Effector memory CD8-positive, alpha-beta T cell (primary cell): ENCODE measurements around the gene PRSS37.

Experiments
- ATAC-seq: fragments of 150-1000 bp; cut with Tn5 transposase; replicated peaks from 2 replicates; pipeline ENCODE4 v1.10.0; 2021; ENCODE audit warnings: mild to moderate bottlenecking, moderate library complexity
- DNase-seq, 3 experiments: peaks; one replicate each; pipeline ENCODE4 v3.0.0; 2021
- H3K27ac Mint-ChIP-seq, 2 donors: one replicate each; pipeline ENCODE4 v1.8.0; 2022; ENCODE audit warnings: mild to moderate bottlenecking in 2 of 2, mixed read lengths in 2 of 2, moderate library complexity in 2 of 2
- H3K27me3 Mint-ChIP-seq, 2 donors: one replicate each; pipeline ENCODE4 v1.8.0; 2022; ENCODE audit warnings: mixed read lengths in 2 of 2
- H3K36me3 Mint-ChIP-seq: one replicate; pipeline ENCODE4 v1.8.0; 2022; ENCODE audit warnings: mild to moderate bottlenecking, moderate library complexity, mixed read lengths; ENCODE audit not compliant: insufficient read depth
- H3K4me1 Mint-ChIP-seq, 2 donors: one replicate each; pipeline ENCODE4 v1.8.0; 2022; ENCODE audit warnings: low read depth in 2 of 2, mixed read lengths in 2 of 2
- H3K4me3 Mint-ChIP-seq, 2 donors: one replicate each; pipeline ENCODE4 v1.8.0; 2022; ENCODE audit warnings: mild to moderate bottlenecking in 2 of 2, mixed read lengths in 2 of 2, moderate library complexity in 2 of 2
- H3K9me3 Mint-ChIP-seq, 2 donors: one replicate each; pipeline ENCODE4 v1.8.0; 2022; ENCODE audit warnings: mixed read lengths in 2 of 2
- total RNA-seq, 9 experiments: gene quantifications; one replicate each; lab custom pipeline; 2026; lab: John Stamatoyannopoulos, UW

The PRSS37 gene
- 0 to 0.06 (median 0) reads per million in 9 experiments for total RNA-seq

GRCh38 chr7:141841385-141841784 lies at the start of gene PRSS37:
TSS of gene PRSS37 (minus strand) at chr7:141841485. CDS start at chr7:141841049, 436 bp downstream.
- no peaks in the 10 kb centered on the region for H3K9me3 Mint-ChIP-seq

GRCh38 chr7:141889321-141889720 lies 48.0 kb upstream of the PRSS37 start:
- no peak overlapping the region for H3K4me3 Mint-ChIP-seq

More at GRCh38 chr7:141841385-141841784, at the start of gene PRSS37:
- DNase-seq (no peak), ATAC-seq (no peak)
- Mint-ChIP-seq H3K27ac (no peak within 1 kb of the TSS), H3K27me3 (peaks cover 0 to 9% of the 10 kb centered on the region in 2 donors), H3K36me3 (no peaks in the 10 kb centered on the region), H3K4me1 (no peaks in the 10 kb centered on the region), H3K4me3 (no peak within 1 kb of the TSS)

GRCh38 chr7:141884539-141885225 lies 43.4 kb upstream of the PRSS37 start:
- Mint-ChIP-seq H3K27ac (no peak overlapping the region), H3K4me3 (no peak overlapping the region), H3K36me3 (no peaks in the 10 kb centered on the region), H3K9me3 (peaks cover 3 to 6% of the 10 kb centered on the region in 2 donors), H3K4me1 (no peaks in the 10 kb centered on the region), H3K27me3 (peaks cover 0 to 11% of the 10 kb centered on the region in 2 donors)
- DNase-seq, result no peak
- ATAC-seq, result no peak

More at GRCh38 chr7:141889321-141889720, 48.0 kb upstream of the PRSS37 start:
- Mint-ChIP-seq H3K27me3 (peaks cover 0 to 11% of the 10 kb centered on the region in 2 donors), H3K9me3 (peaks cover 3 to 5% of the 10 kb centered on the region in 2 donors), H3K27ac (no peak overlapping the region), H3K36me3 (no peaks in the 10 kb centered on the region), H3K4me1 (no peaks in the 10 kb centered on the region)
- no peak for ATAC-seq
- no peak for DNase-seq

GRCh38 chr7:141880960-141881359 lies 39.7 kb upstream of the PRSS37 start:
- Mint-ChIP-seq H3K27ac (no peak overlapping the region), H3K27me3 (no peaks in the 10 kb centered on the region), H3K4me3 (no peak overlapping the region), H3K36me3 (no peaks in the 10 kb centered on the region), H3K4me1 (no peaks in the 10 kb centered on the region), H3K9me3 (peaks cover 0 to 13% of the 10 kb centered on the region in 2 donors)
- DNase-seq (no peak), ATAC-seq (no peak)

- no peak overlapping the region for H3K27ac Mint-ChIP-seq
- no peaks in the 10 kb centered on the region for H3K27me3 Mint-ChIP-seq
Observed at GRCh38 chr7:141877365-141877764, 36.1 kb upstream of the PRSS37 start.

GRCh38 chr7:141876371-141876770 lies 35.1 kb upstream of the PRSS37 start:
- DNase-seq (no peak), ATAC-seq (no peak)
- Mint-ChIP-seq H3K4me3 (no peak overlapping the region), H3K27ac (no peak overlapping the region), H3K36me3 (no peaks in the 10 kb centered on the region), H3K4me1 (no peaks in the 10 kb centered on the region), H3K27me3 (no peaks in the 10 kb centered on the region), H3K9me3 (peaks cover 0 to 6% of the 10 kb centered on the region in 2 donors)

More at GRCh38 chr7:141877365-141877764, 36.1 kb upstream of the PRSS37 start:
- Mint-ChIP-seq H3K4me1 (no peaks in the 10 kb centered on the region), H3K4me3 (no peak overlapping the region), H3K36me3 (no peaks in the 10 kb centered on the region), H3K9me3 (peaks cover 0 to 6% of the 10 kb centered on the region in 2 donors)
- DNase-seq, result no peak
- no peak for ATAC-seq

- Mint-ChIP-seq H3K4me3 (no peak overlapping the region), H3K4me1 (no peaks in the 10 kb centered on the region), H3K9me3 (peaks cover 0 to 6% of the 10 kb centered on the region in 2 donors), H3K36me3 (no peaks in the 10 kb centered on the region), H3K27me3 (no peaks in the 10 kb centered on the region), H3K27ac (no peak overlapping the region)
- no peak for ATAC-seq
- DNase-seq, result no peak
Observed at GRCh38 chr7:141875453-141875852, 34.2 kb upstream of the PRSS37 start.

GRCh38 chr7:141874787-141875186 lies 33.5 kb upstream of the PRSS37 start:
- ATAC-seq, result no peak
- H3K4me1 Mint-ChIP-seq, result no peaks in the 10 kb centered on the region
- H3K27ac Mint-ChIP-seq, result no peak overlapping the region
- no peak for DNase-seq
- H3K27me3 Mint-ChIP-seq, result no peaks in the 10 kb centered on the region
- H3K4me3 Mint-ChIP-seq, result no peak overlapping the region
- no peaks in the 10 kb centered on the region for H3K36me3 Mint-ChIP-seq
- peaks cover 0 to 6% of the 10 kb centered on the region in 2 donors for H3K9me3 Mint-ChIP-seq

- H3K27me3 Mint-ChIP-seq, result no peaks in the 10 kb centered on the region
Observed at GRCh38 chr7:141872931-141873330, 31.6 kb upstream of the PRSS37 start.

GRCh38 chr7:141866974-141867373 lies 25.7 kb upstream of the PRSS37 start:
- Mint-ChIP-seq H3K36me3 (no peaks in the 10 kb centered on the region), H3K27me3 (peaks cover 0 to 4% of the 10 kb centered on the region in 2 donors), H3K4me1 (no peaks in the 10 kb centered on the region), H3K4me3 (no peak overlapping the region), H3K9me3 (peaks cover 0 to 4% of the 10 kb centered on the region in 2 donors), H3K27ac (no peak overlapping the region)
- no peak for DNase-seq
- ATAC-seq, result no peak

More at GRCh38 chr7:141872931-141873330, 31.6 kb upstream of the PRSS37 start:
- no peak overlapping the region for H3K4me3 Mint-ChIP-seq
- H3K4me1 Mint-ChIP-seq, result no peaks in the 10 kb centered on the region
- H3K36me3 Mint-ChIP-seq, result no peaks in the 10 kb centered on the region
- DNase-seq (no peak), ATAC-seq (no peak)
- peaks cover 0 to 6% of the 10 kb centered on the region in 2 donors for H3K9me3 Mint-ChIP-seq
- no peak overlapping the region for H3K27ac Mint-ChIP-seq

GRCh38 chr7:141864765-141865447 lies 23.6 kb upstream of the PRSS37 start:
- ATAC-seq, result no peak
- H3K9me3 Mint-ChIP-seq, result peaks cover 4 to 5% of the 10 kb centered on the region in 2 donors
- no peak overlapping the region for H3K27ac Mint-ChIP-seq
- no peaks in the 10 kb centered on the region for H3K36me3 Mint-ChIP-seq
- H3K4me1 Mint-ChIP-seq, result no peaks in the 10 kb centered on the region
- DNase-seq, result no peak
- no peak overlapping the region for H3K4me3 Mint-ChIP-seq
- H3K27me3 Mint-ChIP-seq, result peaks cover 0 to 4% of the 10 kb centered on the region in 2 donors

GRCh38 chr7:141860207-141860606 lies 18.9 kb upstream of the PRSS37 start:
- ATAC-seq (no peak), DNase-seq (no peak)
- Mint-ChIP-seq H3K27me3 (peaks cover 0 to 4% of the 10 kb centered on the region in 2 donors), H3K36me3 (no peaks in the 10 kb centered on the region), H3K9me3 (peaks cover 5 to 20% of the 10 kb centered on the region in 2 donors), H3K27ac (no peak overlapping the region), H3K4me1 (no peaks in the 10 kb centered on the region), H3K4me3 (no peak overlapping the region)

- Mint-ChIP-seq H3K4me1 (no peaks in the 10 kb centered on the region), H3K36me3 (no peaks in the 10 kb centered on the region), H3K9me3 (peaks cover 7 to 10% of the 10 kb centered on the region in 2 donors)
Observed at GRCh38 chr7:141847996-141848395, 6.7 kb upstream of the PRSS37 start.

GRCh38 chr7:141844256-141844655 lies 3.0 kb upstream of the PRSS37 start:
- Mint-ChIP-seq H3K4me1 (no peaks in the 10 kb centered on the region), H3K9me3 (peaks cover 0 to 8% of the 10 kb centered on the region in 2 donors), H3K36me3 (no peaks in the 10 kb centered on the region), H3K27me3 (peaks cover 0 to 9% of the 10 kb centered on the region in 2 donors), H3K4me3 (no peak overlapping the region), H3K27ac (no peak overlapping the region)
- no peak for ATAC-seq
- DNase-seq, result no peak

More at GRCh38 chr7:141847996-141848395, 6.7 kb upstream of the PRSS37 start:
- ATAC-seq (no peak), DNase-seq (no peak)
- Mint-ChIP-seq H3K4me3 (no peak overlapping the region), H3K27me3 (no peaks in the 10 kb centered on the region), H3K27ac (no peak overlapping the region)
